Stimulated activated CD4-positive, alpha-beta T cell treated with anti-CD3 and anti-CD28 coated beads, Interleukin-1b, Interleukin-23, amount 100 ng/mL, for 4 hours (primary cell): ENCODE results near the gene KMT2B.
A peak's percentile ranks its signal among the peaks of the same experiment; 100 is the strongest.

ENCODE experiments used
- DNase-seq, 2 donors: peaks; one replicate each; pipeline ENCODE4 v3.0.0-alpha.2; 2020; ENCODE audit warnings: low read depth in 2 of 2

Gene KMT2B

GRCh38 chr19:35727053-35727955 is 9.5 kb downstream of the KMT2B start:
- DNase-seq = no peak

DNA sequence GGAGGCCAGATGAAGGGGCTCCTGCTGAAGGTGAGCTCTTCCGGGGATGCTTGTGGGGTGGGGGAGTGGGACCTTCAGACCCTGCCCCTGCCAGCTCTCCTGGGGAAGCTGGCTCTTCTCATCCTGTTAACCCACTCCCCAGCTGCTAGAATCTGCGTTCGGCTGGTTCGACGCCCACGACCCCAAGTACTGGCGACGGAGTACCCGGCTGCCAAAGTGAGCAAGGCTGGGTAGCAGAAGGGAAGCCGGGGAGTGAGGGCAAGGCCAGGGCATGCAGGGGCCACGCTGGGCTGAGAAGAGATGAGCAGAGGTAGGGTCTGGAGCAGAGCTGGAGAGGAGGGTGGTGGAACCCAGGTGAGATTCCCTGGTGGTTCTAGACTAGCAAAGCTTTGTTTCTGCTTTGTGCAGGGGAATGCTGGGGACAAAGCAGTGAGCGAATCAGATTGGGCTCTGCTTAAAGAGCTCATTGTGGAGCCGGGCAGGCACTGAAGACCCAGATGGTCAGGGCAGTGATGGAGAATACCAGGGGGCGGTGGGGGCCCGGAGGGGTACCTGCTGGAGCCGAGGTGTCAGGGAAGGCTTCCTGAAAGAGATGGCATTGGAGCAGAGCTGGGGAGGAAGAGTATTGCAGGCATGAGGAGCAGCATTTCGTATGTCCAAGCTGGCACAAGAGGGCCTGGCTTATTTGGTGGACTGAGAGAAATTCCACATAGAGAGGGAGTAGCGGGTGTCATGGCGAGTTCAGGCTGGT is 10.3 kb downstream of the KMT2B start:
- DNase-seq = no peak

- DNase-seq = no peak
Observed at GRCh38 chr19:35729021-35729420, 11.2 kb downstream of the KMT2B start.

- DNase-seq = no peak
Observed at GRCh38 chr19:35729763-35730162, 12.0 kb downstream of the KMT2B start.

GRCh38 chr19:35730326-35730725 is 12.5 kb downstream of the KMT2B start:
- no peak for DNase-seq

- DNase-seq = no peak
Observed at GRCh38 chr19:35731353-35731752, 13.6 kb downstream of the KMT2B start.

DNA sequence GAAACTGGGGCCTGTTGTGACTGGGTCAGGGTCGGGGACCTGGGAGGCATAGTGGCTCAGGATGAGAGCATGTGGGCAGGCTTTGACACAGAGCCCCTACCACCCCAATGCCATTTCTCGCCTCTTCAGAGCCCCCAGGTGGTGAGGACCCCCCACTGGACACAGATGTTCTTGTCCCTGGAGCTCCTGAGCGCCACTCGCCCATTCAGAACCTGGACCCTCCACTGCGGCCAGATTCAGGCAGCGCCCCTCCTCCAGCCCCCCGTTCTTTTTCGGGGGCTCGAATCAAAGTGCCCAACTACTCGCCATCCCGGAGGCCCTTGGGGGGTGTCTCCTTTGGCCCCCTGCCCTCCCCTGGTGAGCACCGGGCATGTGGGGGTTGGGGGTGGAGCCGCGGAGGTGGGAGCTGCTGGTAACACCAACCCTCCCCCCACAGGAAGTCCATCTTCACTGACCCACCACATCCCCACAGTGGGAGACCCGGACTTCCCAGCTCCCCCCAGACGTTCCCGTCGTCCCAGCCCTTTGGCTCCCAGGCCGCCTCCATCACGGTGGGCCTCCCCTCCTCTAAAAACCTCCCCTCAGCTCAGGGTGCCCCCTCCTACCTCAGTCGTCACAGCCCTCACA is 14.1 kb downstream of the KMT2B start:
- DNase-seq = no peak

DNA sequence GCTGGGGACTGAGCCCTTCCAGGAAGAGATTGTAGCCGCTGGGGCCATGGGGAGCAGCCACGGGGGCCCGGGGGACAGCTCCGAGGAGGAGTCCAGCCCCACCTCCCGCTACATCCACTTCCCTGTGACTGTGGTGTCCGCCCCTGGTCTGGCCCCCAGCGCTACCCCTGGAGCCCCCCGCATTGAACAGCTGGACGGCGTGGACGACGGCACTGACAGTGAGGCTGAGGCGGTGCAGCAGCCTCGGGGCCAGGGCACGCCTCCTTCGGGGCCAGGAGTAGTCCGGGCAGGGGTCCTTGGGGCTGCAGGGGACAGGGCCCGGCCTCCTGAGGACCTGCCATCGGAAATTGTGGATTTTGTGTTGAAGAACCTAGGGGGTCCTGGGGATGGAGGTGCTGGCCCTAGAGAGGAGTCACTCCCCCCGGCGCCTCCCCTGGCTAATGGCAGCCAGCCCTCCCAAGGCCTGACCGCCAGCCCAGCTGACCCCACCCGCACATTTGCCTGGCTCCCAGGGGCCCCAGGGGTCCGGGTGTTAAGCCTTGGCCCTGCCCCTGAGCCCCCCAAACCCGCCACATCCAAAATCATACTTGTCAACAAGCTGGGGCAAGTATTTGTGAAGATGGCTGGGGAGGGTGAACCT is 14.9 kb downstream of the KMT2B start:
- no peak for DNase-seq

DNA sequence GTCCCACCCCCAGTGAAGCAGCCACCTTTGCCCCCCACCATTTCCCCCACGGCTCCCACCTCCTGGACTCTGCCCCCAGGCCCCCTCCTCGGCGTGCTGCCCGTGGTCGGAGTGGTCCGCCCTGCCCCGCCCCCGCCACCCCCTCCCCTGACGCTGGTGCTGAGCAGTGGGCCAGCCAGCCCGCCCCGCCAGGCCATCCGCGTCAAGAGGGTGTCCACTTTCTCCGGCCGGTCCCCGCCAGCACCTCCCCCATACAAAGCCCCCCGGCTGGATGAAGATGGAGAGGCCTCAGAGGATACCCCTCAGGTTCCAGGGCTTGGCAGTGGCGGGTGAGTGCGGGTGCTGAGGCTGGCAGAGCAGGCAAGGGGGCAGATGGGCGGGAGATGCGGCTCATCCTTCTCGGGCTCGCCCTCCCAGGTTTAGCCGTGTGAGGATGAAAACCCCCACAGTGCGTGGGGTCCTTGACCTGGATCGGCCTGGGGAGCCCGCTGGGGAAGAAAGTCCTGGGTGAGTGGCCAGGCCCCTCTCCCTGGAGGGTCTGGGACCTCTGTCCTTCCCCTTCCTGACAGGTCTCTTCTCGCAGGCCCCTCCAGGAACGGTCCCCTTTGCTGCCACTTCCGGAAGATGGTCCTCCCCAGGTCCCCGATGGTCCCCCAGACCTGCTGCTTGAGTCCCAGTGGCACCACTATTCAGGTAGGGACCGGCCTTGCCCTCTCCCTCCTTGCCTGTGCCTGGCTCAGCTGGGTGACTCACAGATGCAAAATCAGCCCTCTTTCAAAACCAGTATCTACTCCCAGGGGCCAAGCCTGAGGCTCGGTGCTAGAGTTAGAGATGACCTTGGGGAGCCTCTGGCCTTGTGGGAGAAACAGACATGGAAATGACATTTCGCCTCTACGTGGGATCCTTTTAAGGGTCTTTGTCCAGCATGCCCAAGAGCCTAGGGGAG is 15.7 kb downstream of the KMT2B start:
- no peak for DNase-seq

GRCh38 chr19:35734273-35734672 is 16.5 kb downstream of the KMT2B start:
- DNase-seq = no peak

- no peak for DNase-seq
Observed at GRCh38 chr19:35734889-35735288, 17.1 kb downstream of the KMT2B start.

DNA sequence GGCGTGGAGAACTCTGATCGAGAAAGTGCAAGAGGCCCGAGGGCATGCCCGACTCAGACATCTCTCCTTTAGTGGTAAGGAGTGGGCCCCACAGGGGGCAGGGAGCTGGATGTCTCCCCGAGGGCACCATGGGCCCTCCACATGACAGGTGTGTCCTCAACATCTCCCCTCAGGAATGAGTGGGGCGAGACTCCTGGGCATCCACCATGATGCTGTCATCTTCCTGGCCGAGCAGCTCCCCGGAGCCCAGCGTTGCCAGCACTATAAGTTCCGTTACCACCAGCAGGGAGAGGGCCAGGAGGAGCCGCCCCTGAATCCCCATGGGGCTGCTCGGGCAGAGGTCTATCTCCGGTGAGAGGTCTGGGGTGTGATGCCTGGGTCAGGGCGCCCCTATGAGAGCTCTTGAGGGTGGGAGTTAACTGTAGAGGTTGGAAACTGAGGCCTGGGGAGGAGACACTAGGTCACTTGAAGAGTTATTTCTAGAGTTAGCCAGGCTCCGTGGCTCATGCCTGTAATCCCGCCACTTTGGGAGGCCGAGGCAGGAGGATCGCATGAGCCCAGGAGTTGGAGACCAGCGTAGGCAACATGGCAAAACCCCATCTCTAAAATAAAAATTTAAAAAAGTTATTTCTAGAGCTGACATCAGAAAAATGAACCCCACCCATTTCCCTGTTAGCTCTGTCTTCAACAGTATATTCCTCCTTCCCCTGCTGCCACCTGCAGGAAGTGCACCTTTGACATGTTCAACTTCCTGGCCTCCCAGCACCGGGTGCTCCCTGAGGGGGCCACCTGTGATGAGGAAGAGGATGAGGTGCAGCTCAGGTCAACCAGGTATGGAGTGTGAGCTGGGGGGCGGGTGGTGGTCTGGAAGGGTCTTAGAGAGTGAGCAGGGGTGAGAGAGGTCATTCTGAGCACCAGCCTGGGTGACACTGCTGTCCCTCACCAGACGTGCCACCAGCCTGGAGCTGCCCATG is 19.4 kb downstream of the KMT2B start:
- DNase-seq = no peak

- no peak for DNase-seq
Observed at GRCh38 chr19:35738021-35738886, 20.5 kb downstream of the KMT2B start.

DNA sequence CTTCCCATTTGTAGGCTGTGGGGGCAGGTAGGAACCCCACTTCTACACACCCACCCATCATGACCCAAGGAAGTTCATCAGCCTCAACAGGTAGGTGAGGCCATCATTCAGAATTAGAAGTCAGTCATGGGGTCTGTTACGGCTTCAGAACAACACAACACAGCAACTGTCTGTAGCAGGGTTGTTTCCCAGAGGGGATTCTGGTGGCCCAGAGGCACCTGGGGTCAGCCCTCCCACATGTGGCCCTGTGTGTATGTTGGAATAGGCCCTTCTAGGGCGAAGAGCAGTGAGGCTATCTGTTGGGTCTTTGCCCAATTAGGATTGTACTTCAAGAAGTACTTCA is 21.1 kb downstream of the KMT2B start:
- no peak for DNase-seq

GRCh38 chr19:35739275-35740107 is 21.7 kb downstream of the KMT2B start:
- no peak for DNase-seq

DNA sequence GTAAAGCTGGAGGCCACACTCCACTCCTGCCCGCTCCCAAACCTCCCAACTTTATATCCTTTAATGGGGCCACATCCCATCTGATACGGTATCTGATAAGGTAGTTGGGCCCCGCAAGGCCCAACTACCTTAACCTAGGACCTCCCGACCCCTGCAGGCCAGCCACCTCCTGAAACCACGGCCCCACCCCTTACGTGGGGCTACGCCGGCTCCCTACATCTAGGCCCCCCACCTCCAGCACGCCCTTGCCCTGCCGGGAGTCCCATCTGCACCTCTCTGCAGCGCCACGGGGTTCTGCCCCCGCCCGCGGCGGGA is 22.3 kb downstream of the KMT2B start:
- DNase-seq = no peak

DNA sequence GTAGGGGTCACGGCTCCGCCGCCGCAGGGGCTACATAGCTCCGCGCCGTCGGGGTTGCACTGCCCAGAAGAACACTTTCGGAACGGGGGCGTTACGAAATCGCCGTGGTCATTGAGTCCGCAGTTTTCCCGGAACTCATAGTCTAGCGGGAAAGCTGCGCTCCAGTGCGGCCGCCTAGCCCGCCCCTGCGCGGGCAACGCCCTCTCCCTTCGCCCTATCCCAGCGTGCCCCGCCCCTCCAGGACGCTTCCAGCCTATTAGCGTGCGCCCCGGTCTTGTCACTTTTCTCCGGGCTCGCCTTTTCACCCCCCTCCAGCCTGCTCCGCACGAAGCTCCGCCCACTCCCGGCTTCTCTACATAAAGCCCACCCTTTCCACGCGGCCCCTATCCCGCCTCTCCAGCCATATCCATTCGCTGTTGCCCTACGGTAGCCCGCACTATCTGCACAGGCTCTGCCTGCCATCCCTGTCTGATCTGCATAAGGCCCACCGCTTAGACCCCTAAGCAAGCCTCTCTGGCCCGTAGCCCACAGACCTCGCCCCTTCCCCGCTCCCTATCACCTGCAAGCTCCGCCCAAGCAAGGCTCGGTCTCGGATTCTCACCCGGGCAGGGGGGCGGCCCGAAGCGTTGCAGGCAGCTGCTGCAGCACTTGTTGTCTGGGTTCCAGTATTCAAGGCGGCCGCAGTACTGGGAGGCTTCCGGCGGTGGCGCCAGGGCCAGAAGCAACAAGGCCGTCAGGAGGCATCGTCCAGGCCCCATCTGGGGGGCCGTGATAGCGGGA is 22.8 kb downstream of the KMT2B start:
- DNase-seq = peak; percentile 88 to 93

DNA sequence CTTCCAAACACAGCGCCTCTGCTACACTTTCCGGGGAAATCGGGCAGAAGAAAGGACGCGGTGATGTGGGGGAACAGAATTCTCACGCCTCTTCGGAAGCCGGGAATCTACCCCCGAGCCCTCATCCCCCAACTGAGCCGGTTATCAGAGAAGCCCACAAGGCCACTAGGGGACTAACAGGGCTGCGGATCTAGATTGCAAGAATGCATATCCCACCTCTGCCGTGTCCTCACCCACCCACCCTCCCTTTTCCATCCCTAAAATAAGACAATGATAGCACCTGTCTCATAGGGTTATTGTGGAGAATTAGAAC is 23.4 kb downstream of the KMT2B start:
- no peak for DNase-seq
